Heart left ventricle (tissue), 13 donors: ENCODE results near the gene HSPB6.

Experiments used
- CTCF ChIP-seq, 12 donors: fragments of 200-600 bp; sonication (generic) in 4 of 12; IDR thresholded peaks; one replicate each; pipeline versions ENCODE4 v1.5.0 to v1.8.0; 2018 to 2022; ENCODE audit warnings: antibody characterized with exemption in 12 of 12, mild to moderate bottlenecking in 5 of 12
- POLR2A ChIP-seq, 2 donors: fragments of 450-650 bp; IDR thresholded peaks; one replicate each; pipeline ENCODE4 v1.6.1; 2017; ENCODE audit warnings: antibody characterized with exemption in 2 of 2, mild to moderate bottlenecking in 2 of 2, moderate library complexity in 2 of 2
- donor health status: ischemic (EF 13 %, LVEDD 7.1; RV severe dilation, severe dysfunction).
- donor health status: DM: no; HTN: yes; CAD: no.
- donor health status: DM: no; HTN: no; CAD: no.
- donor health status: ischemic (EF 25% LVEDD 6.9; RV normal size, moderate dysfunction).
- donor health status: ischemic (EF 25% LVEDD 5.7; RV mildly dilated, moderate dysfunction).
- donor health status: ischemic (EF 35%, LVEDD 5.7; RV mildly dilated, moderate dysfunction).
- donor health status: nonischemic (EF 11% LVEDD 7.7; RV severe dilation, severe dysfunction).
- donor health status: DM: yes; HTN: yes; CAD: no.
- donor health status: PGD.
- donor health status: ischemic (EF 29% LVEDD 5.4; RV normal size, mild dysfunction).
- donor health status: nonischemic (EF 23%, LVEDD 6.1; RV moderate dilation, normal function).

- TF ChIP-seq CTCF (IDR thresholded peaks at IDR 0.05) (no peak), POLR2A (IDR thresholded peaks at IDR 0.05) (no peak)
These were observed 6.7 kb downstream of the HSPB6 start for GRCh38 chr19:35750167-35750566.
